PC-9 (cell line): ENCODE measurements around the gene KIZ. TPM values are rescaled to one million over a fixed set of nuclear protein-coding genes. Genes with fewer than 3 reads are reported as not detected.
A peak's percentile ranks its signal among the peaks of the same experiment; 100 is the strongest.

Experiments used
- BruUV-seq: library from RNA; stranded (reverse); fragments of 400-500 nt; replicated peaks from 2 replicates; lab custom pipeline; 2021; lab: Mats Ljungman, UMichigan
- CTCF ChIA-PET: fragments of 300-600 bp; sonication (Branson Sonifier 250); formaldehyde crosslinking; loops from one replicate; lab custom pipeline; 2022; ENCODE audit warnings: antibody characterized with exemption; lab: Charles Lee
- POLR2A ChIA-PET: fragments of 300-600 bp; sonication (Branson Sonifier 250); formaldehyde crosslinking; loops from one replicate; lab custom pipeline; 2022; ENCODE audit warnings: antibody characterized with exemption; ENCODE audit not compliant: unreplicated experiment; lab: Charles Lee
- DNase-seq, 2 experiments: peaks; one replicate each; pipeline versions ENCODE4 v3.0.0 to v3.0.0-alpha.2; 2015 to 2022; ENCODE audit warnings: mixed read lengths in 1 of 2
- H2AFZ ChIP-seq: fragments of 200-600 bp; sonication (generic); 2 replicates; pipeline ENCODE4 v1.8.1; 2017; ENCODE audit warnings: antibody characterized with exemption
- H3F3A ChIP-seq: fragments of 200-600 bp; sonication (generic); 2 replicates; pipeline ENCODE4 v1.8.1; 2017; ENCODE audit warnings: antibody characterized with exemption, mild to moderate bottlenecking, low read depth; ENCODE audit not compliant: insufficient read depth
- H3K27ac ChIP-seq: fragments of 200-600 bp; sonication (generic); 2 replicates; pipeline ENCODE4 v1.6.1; 2016; ENCODE audit warnings: mixed run types
- H3K27me3 ChIP-seq: fragments of 200-600 bp; sonication (generic); 2 replicates; pipeline ENCODE4 v1.6.1; 2016; ENCODE audit warnings: low read depth, mixed run types; ENCODE audit not compliant: insufficient read depth
- H3K36me3 ChIP-seq: fragments of 200-600 bp; sonication (generic); 2 replicates; pipeline ENCODE4 v1.6.1; 2016; ENCODE audit warnings: low read depth, mixed run types
- H3K4me1 ChIP-seq: fragments of 200-600 bp; sonication (generic); replicated peaks from 2 replicates; pipeline ENCODE4 v1.6.1; 2016; ENCODE audit warnings: mixed run types; ENCODE audit not compliant: insufficient read depth
- H3K4me2 ChIP-seq: fragments of 200-600 bp; sonication (generic); 2 replicates; pipeline ENCODE4 v1.6.1; 2017; ENCODE audit warnings: mixed run types
- H3K4me3 ChIP-seq: fragments of 200-600 bp; sonication (generic); 2 replicates; pipeline ENCODE4 v1.6.1; 2016; ENCODE audit warnings: mixed run types
- H3K79me2 ChIP-seq: fragments of 200-600 bp; sonication (generic); 2 replicates; pipeline ENCODE4 v1.6.1; 2017; ENCODE audit warnings: low read depth, mixed run types
- H3K9me2 ChIP-seq: fragments of 200-600 bp; sonication (generic); 2 replicates; pipeline ENCODE4 v1.8.1; 2017; ENCODE audit warnings: mild to moderate bottlenecking; ENCODE audit not compliant: insufficient read depth
- H3K9me3 ChIP-seq: fragments of 200-600 bp; sonication (generic); 2 replicates; pipeline ENCODE4 v1.8.1; 2016; ENCODE audit warnings: low read depth; ENCODE audit not compliant: insufficient read depth
- H4K20me1 ChIP-seq: fragments of 200-600 bp; sonication (generic); 2 replicates; pipeline ENCODE4 v1.8.1; 2017; ENCODE audit not compliant: insufficient read depth
- EZH2 ChIP-seq: fragments of 200-600 bp; sonication (generic); IDR thresholded peaks from 2 replicates; pipeline ENCODE4 v1.8.0; 2017; ENCODE audit warnings: antibody characterized with exemption, low read depth
- intact Hi-C: fragments of 100-400 bp; cut with micrococcal nuclease; formaldehyde crosslinking; loops from one replicate; pipeline ENCODE4 v1.10.0; 2022; ENCODE audit not compliant: unreplicated experiment
- total RNA-seq: library from RNA; stranded (reverse); gene quantifications from 2 replicates; pipeline ENCODE4 v1.2.3, GENCODE V29; 2021
- TF ChIP-seq, protein P1 (sequence below): fragments of 200-600 bp; sonication (generic); conservative IDR thresholded peaks from 2 replicates; pipeline ENCODE4 v1.6.1; 2017; ENCODE audit warnings: mixed run types, antibody characterized with exemption, mild to moderate bottlenecking, moderate library complexity

Gene KIZ
- total RNA-seq, 1 experiment from 2014 or later = 21.5 TPM

DNA sequence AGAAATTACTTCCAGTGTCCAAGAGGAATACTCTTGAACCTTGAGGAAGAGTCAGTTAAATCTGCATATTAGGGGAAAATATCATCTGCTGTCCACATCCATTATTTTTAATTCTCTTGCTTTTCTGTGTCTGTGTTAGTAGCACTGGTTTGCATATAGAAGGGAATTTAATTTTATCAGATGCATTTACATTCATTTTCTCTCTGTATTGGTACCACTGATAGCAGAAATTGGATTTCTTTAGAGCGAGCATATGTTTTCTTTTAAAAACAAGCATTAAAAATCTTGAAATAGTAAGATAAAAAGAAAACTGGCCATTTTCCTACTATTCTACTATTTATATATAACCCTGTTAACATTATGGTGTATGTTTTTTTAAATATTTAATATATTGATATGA is 83.8 kb downstream of the KIZ start:
- H3F3A ChIP-seq = no peaks in the 10 kb centered on the region
- POLR2A ChIA-PET = interaction anchor here (0.6 kb wide), 1 partner anchor 1763 kb away, joined by 3 read pairs; no protein-coding TSS in a partner anchor
- TF ChIP-seq EZH2 = no peak
- TF ChIP-seq, protein P1, sequence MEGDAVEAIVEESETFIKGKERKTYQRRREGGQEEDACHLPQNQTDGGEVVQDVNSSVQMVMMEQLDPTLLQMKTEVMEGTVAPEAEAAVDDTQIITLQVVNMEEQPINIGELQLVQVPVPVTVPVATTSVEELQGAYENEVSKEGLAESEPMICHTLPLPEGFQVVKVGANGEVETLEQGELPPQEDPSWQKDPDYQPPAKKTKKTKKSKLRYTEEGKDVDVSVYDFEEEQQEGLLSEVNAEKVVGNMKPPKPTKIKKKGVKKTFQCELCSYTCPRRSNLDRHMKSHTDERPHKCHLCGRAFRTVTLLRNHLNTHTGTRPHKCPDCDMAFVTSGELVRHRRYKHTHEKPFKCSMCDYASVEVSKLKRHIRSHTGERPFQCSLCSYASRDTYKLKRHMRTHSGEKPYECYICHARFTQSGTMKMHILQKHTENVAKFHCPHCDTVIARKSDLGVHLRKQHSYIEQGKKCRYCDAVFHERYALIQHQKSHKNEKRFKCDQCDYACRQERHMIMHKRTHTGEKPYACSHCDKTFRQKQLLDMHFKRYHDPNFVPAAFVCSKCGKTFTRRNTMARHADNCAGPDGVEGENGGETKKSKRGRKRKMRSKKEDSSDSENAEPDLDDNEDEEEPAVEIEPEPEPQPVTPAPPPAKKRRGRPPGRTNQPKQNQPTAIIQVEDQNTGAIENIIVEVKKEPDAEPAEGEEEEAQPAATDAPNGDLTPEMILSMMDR = no peak
- BruUV-seq = no TSS peak
- no peaks in the 10 kb centered on the region for H3K79me2 ChIP-seq
- 0 out of 2 replicates have a peak, but pooled peaks cover 9% of the 10 kb centered on the region for H3K4me1 ChIP-seq
- H3K4me3 ChIP-seq = no peak overlapping the region
- no peak overlapping the region for H2AFZ ChIP-seq
- no peaks in the 10 kb centered on the region; the same call in none of the 2 replicates for H4K20me1 ChIP-seq
- no peaks in the 10 kb centered on the region for H3K27me3 ChIP-seq
- no peak overlapping the region for H3K27ac ChIP-seq
- no peaks in the 10 kb centered on the region for H3K9me3 ChIP-seq
- intact Hi-C loops = no loop called here
- CTCF ChIA-PET = no interaction called here
- H3K36me3 ChIP-seq = no peaks in the 10 kb centered on the region
- H3K4me2 ChIP-seq = no peak overlapping the region
- no peaks in the 10 kb centered on the region for H3K9me2 ChIP-seq
- DNase-seq = no peak

DNA sequence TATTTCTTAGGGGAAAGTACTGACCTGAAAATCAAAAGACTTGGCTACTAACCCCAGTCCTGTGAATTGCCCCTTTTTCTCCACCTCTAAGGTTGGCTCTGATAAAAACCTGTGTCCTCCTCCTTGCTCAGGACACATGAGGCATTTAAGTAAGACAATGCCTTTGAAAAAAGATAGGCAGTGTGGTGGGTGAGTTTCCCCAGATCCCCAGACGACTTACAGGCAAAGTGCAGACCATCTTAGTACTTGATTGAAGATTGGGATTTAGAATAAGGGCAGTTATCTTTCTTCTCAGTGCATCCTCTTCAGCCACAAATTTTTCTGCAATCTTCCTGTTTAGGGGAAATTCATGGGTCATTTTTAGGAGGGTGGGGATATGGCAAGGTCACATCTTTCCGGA is 87.8 kb downstream of the KIZ start:
- no TSS peak for BruUV-seq
- H4K20me1 ChIP-seq = no peaks in the 10 kb centered on the region; the same call in none of the 2 replicates
- no peak overlapping the region for H3K4me2 ChIP-seq
- CTCF ChIA-PET = no interaction called here
- no peaks in the 10 kb centered on the region for H3K9me3 ChIP-seq
- no peaks in the 10 kb centered on the region for H3K36me3 ChIP-seq
- no peaks in the 10 kb centered on the region for H3K9me2 ChIP-seq
- intact Hi-C loops = no loop called here
- TF ChIP-seq, protein P1 = no peak
- TF ChIP-seq EZH2 = no peak
- no peak overlapping the region for H3K4me3 ChIP-seq
- POLR2A ChIA-PET = no interaction called here
- no peak for DNase-seq
- no peaks in the 10 kb centered on the region for H3F3A ChIP-seq
- H3K79me2 ChIP-seq = no peaks in the 10 kb centered on the region
- H3K4me1 ChIP-seq = 0 out of 2 replicates have a peak, but pooled peaks cover 11% of the 10 kb centered on the region
- no peak overlapping the region for H2AFZ ChIP-seq
- no peak overlapping the region for H3K27ac ChIP-seq
- no peaks in the 10 kb centered on the region for H3K27me3 ChIP-seq

DNA sequence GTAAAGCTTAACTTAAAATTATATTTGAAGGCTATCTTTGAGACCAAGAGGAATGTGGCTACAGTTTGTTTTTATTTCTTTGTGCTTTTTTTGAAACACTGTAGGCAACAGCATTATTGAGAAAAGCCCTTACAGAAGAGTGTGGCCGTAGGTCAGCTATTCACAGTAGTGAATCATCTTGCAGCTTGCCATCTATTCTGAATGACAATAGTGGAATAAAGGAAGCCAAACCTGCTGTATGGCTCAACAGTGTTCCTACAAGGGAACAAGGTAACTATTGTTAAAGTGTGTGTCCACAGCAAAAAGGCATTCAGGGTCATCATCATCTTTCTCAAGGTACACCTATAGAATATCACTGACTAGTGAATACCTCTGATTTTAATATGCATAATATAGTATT is 88.5 kb downstream of the KIZ start:
- POLR2A ChIA-PET = no interaction called here
- H3K79me2 ChIP-seq = no peaks in the 10 kb centered on the region
- H3F3A ChIP-seq = no peaks in the 10 kb centered on the region
- H4K20me1 ChIP-seq = no peaks in the 10 kb centered on the region; the same call in none of the 2 replicates
- 0 out of 2 replicates have a peak, but pooled peaks cover 11% of the 10 kb centered on the region for H3K4me1 ChIP-seq
- H3K27ac ChIP-seq = no peak overlapping the region
- CTCF ChIA-PET = no interaction called here
- H3K4me3 ChIP-seq = no peak overlapping the region
- no peaks in the 10 kb centered on the region for H3K27me3 ChIP-seq
- H2AFZ ChIP-seq = no peak overlapping the region
- no TSS peak for BruUV-seq
- H3K36me3 ChIP-seq = no peaks in the 10 kb centered on the region
- intact Hi-C loops = no loop called here
- DNase-seq = peak in 1 of 2 experiments; percentile 63
- no peaks in the 10 kb centered on the region for H3K9me3 ChIP-seq
- no peaks in the 10 kb centered on the region for H3K9me2 ChIP-seq
- H3K4me2 ChIP-seq = no peak overlapping the region
- TF ChIP-seq, protein P1 = no peak
- no peak for TF ChIP-seq EZH2
